HepG2 (cell line): ENCODE measurements around the gene GLB1L3. TPM values are rescaled to one million over a fixed set of nuclear protein-coding genes. Genes with fewer than 3 reads are reported as not detected.

Experiments
- ARID5B ChIP-seq: IDR thresholded peaks from 2 replicates; pipeline ENCODE4 v1.4.0; 2020; ENCODE audit warnings: mild to moderate bottlenecking, missing genetic modification reagents
- DNMT3B ChIP-seq: conservative IDR thresholded peaks from 2 replicates; pipeline ENCODE4 v1.6.1; 2016; ENCODE audit warnings: missing biosample characterization, control low read depth
- ESRRA ChIP-seq: sonication (generic); formaldehyde crosslinking; IDR thresholded peaks from 2 replicates; pipeline ENCODE4 v1.5.1; 2020; ENCODE audit warnings: mild to moderate bottlenecking, low read depth, missing genetic modification reagents
- HNF4A ChIP-seq: sonication (generic); formaldehyde crosslinking; IDR thresholded peaks from 2 replicates; pipeline ENCODE4 v1.4.0; 2020; ENCODE audit warnings: missing genetic modification reagents
- KDM1A ChIP-seq: IDR thresholded peaks from 2 replicates; pipeline ENCODE4 v1.6.1; 2016; ENCODE audit warnings: missing compliant biosample characterization
- NFAT5 ChIP-seq: sonication (generic); formaldehyde crosslinking; IDR thresholded peaks from 2 replicates; pipeline ENCODE4 v1.4.0; 2020; ENCODE audit warnings: missing genetic modification reagents
- NR2F6 ChIP-seq, 2 experiments: IDR thresholded peaks; 2 replicates each; pipeline ENCODE4 v1.6.1; 2016; ENCODE audit warnings: antibody characterized with exemption in 1 of 2, mild to moderate bottlenecking in 1 of 2
- SUZ12 ChIP-seq: fragments of 150-350 bp; IDR thresholded peaks from 2 replicates; pipeline ENCODE4 v1.6.1; 2014; ENCODE audit warnings: low read depth, low read length
- TFAP4 ChIP-seq: sonication (generic); IDR thresholded peaks from 2 replicates; pipeline ENCODE4 v1.6.1; 2016; ENCODE audit warnings: low read depth, borderline replicate concordance
- XBP1 ChIP-seq: sonication (generic); formaldehyde crosslinking; IDR thresholded peaks from 2 replicates; pipeline ENCODE4 v1.5.0; 2020; ENCODE audit warnings: missing genetic modification reagents
- ZNF407 ChIP-seq: sonication (generic); formaldehyde crosslinking; IDR thresholded peaks from one replicate; pipeline ENCODE4 v1.5.1; 2020; ENCODE audit warnings: mild to moderate bottlenecking, missing genetic modification reagents; ENCODE audit errors: not compliant biosample characterization
- ZNF773 ChIP-seq: sonication (generic); formaldehyde crosslinking; IDR thresholded peaks from 2 replicates; pipeline ENCODE4 v1.4.0; 2020; ENCODE audit warnings: missing genetic modification reagents, borderline replicate concordance
- polyA plus RNA-seq, 8 experiments: library from polyadenylated mRNA; depleted of rRNA in 3 of 8; stranded (reverse) in 7 of 8; unstranded in 1 of 8; fragments of >200 nt; fragmentation: Illumina TruSeq in 4 of 8; extraction: Trizol in 4 of 8; gene quantifications; 2 replicates each; pipeline versions ENCODE4 v1.2.1 to v1.2.3, GENCODE V29; 2011 to 2016; ENCODE audit warnings: low read depth in 4 of 8, missing spikeins in 1 of 8, mixed read lengths in 1 of 8; ENCODE audit not compliant: insufficient read depth in 1 of 8
- total RNA-seq, 5 experiments: library from RNA; depleted of rRNA; stranded (reverse); fragments of >200 nt; fragmentation: Illumina TruSeq; extraction: Trizol; gene quantifications; 2 replicates each; pipeline ENCODE4 v1.2.3, GENCODE V29; 2016; ENCODE audit warnings: low read depth in 1 of 5

GLB1L3 gene
- total and polyA plus RNA-seq, 2 of the 13 experiments (the other 11 are each of a cell fraction or from before 2014, with no cell fraction given), result not detected

- TF ChIP-seq ZNF407, result no peak
- TF ChIP-seq NR2F6 (IDR thresholded peaks at IDR 0.05), result peak; percentile 41; the same call in 1 of the 2 replicates
- TF ChIP-seq NR2F6 (CRISPR knock-in tag; IDR thresholded peaks at IDR 0.05), result peak; percentile 62
- TF ChIP-seq KDM1A, result no peak
- TF ChIP-seq HNF4A (CRISPR knock-in tag), result peak; percentile 84
- TF ChIP-seq DNMT3B (CRISPR knock-in tag), result no peak
- TF ChIP-seq ZNF773, result no peak
- peak; percentile 75 for TF ChIP-seq ESRRA
- TF ChIP-seq NFAT5, result no peak
- peak; percentile 75; the same call in 1 of the 2 replicates for TF ChIP-seq TFAP4
- no peak for TF ChIP-seq XBP1 (CRISPR knock-in tag)
- TF ChIP-seq SUZ12, result no peak
- peak; percentile 73 for TF ChIP-seq ARID5B (CRISPR knock-in tag)
Measured at GRCh38 chr11:134235399-134235798, 40.8 kb upstream of the GLB1L3 start (continued).
